ENCODE measurements around the gene COMMD6.

The COMMD6 gene

DNA sequence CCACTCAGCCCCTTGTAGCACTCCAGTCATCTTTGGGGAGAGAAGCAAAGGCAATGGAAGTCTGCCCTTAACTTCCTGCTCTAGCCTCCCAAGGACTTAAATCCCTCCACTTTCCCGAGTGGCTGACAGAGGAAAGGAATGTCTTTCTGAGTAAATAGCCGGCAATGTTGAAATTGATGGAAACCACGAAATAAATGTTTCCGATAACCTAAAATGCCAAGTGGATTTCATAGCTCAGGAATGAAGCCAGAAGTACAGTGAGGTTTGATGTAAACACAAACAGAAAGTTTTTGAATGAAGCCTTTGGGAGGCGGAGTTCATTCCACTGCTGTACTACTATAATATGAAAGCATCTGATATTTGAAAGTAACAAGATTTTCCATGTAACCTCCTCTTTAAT is 41.7 kb downstream of the COMMD6 start:
- Histone ChIP-seq H3K9me3 (ENCODE audit: insufficient read depth, low read depth, low read length) (no peaks in the 10 kb centered on the region), H3K4me1 (ENCODE audit: insufficient read depth, low read length, poor library complexity, severe bottlenecking) (no peaks in the 10 kb centered on the region), H3K79me2 (ENCODE audit: insufficient read depth, low read length) (no peaks in the 10 kb centered on the region), H3K4me3 (ENCODE audit: low read length, poor library complexity, severe bottlenecking) (no peak overlapping the region), H3K4me2 (ENCODE audit: low read depth, low read length, poor library complexity, severe bottlenecking) (no peak overlapping the region), H3K36me3 (ENCODE audit: insufficient read depth, low read length) (no peaks in the 10 kb centered on the region), H3F3A (ENCODE audit: low read depth) (no peaks in the 10 kb centered on the region), H3K9me2 (replicated peaks; ENCODE audit: low read depth, low read length) (no peaks in the 10 kb centered on the region), H4K20me1 (ENCODE audit: insufficient read depth, low read length, poor library complexity, severe bottlenecking) (no peaks in the 10 kb centered on the region), H3K9ac (ENCODE audit: low read depth, low read length, poor library complexity, severe bottlenecking) (no peak overlapping the region), H3K27me3 (ENCODE audit: insufficient read depth, low read length, poor library complexity, severe bottlenecking) (no peaks in the 10 kb centered on the region), H2AFZ (ENCODE audit: low read length) (no peak overlapping the region)
- TF ChIP-seq CTCF (conservative IDR thresholded peaks at IDR 0.05; ENCODE audit: low read length) (no peak), EZH2phosphoT487 (IDR thresholded peaks at IDR 0.05; ENCODE audit: borderline replicate concordance) (no peak)

DNA sequence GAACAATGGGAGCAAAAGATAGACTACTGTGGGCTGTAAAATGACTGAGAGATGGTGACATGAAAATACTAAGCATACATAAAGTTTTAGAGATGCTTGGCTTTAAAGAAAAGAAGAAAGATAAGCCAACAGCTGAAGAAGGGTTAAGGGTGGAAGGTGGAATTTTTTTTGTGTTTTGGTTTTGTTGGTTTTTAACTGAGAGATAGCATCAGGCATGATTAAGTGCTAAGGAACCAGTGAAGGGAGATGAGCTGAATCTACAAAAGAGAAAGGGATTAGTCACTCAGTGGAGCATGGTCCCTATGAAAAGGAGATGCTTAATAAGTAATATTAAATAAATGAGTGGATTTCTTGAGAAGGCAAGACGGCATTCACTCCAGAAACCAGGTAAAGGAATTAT is 43.1 kb downstream of the COMMD6 start:
- Histone ChIP-seq H3K4me3 (ENCODE audit: low read length, poor library complexity, severe bottlenecking) (no peak overlapping the region), H4K20me1 (ENCODE audit: insufficient read depth, low read length, poor library complexity, severe bottlenecking) (no peaks in the 10 kb centered on the region), H3K9ac (ENCODE audit: low read depth, low read length, poor library complexity, severe bottlenecking) (no peak overlapping the region), H3K4me1 (ENCODE audit: insufficient read depth, low read length, poor library complexity, severe bottlenecking) (peaks cover 9% of the 10 kb centered on the region), H3K9me2 (replicated peaks; ENCODE audit: low read depth, low read length) (no peaks in the 10 kb centered on the region), H3K4me2 (ENCODE audit: low read depth, low read length, poor library complexity, severe bottlenecking) (no peak overlapping the region), H3F3A (ENCODE audit: low read depth) (no peaks in the 10 kb centered on the region), H3K27me3 (ENCODE audit: insufficient read depth, low read length, poor library complexity, severe bottlenecking) (no peaks in the 10 kb centered on the region), H3K9me3 (ENCODE audit: insufficient read depth, low read depth, low read length) (no peaks in the 10 kb centered on the region), H3K79me2 (ENCODE audit: insufficient read depth, low read length) (no peaks in the 10 kb centered on the region), H2AFZ (ENCODE audit: low read length) (no peak overlapping the region; the same call in 1 of the 2 replicates), H3K36me3 (ENCODE audit: insufficient read depth, low read length) (no peaks in the 10 kb centered on the region)
- TF ChIP-seq CTCF (conservative IDR thresholded peaks at IDR 0.05; ENCODE audit: low read length) (no peak), EZH2phosphoT487 (IDR thresholded peaks at IDR 0.05; ENCODE audit: borderline replicate concordance) (no peak)

DNA sequence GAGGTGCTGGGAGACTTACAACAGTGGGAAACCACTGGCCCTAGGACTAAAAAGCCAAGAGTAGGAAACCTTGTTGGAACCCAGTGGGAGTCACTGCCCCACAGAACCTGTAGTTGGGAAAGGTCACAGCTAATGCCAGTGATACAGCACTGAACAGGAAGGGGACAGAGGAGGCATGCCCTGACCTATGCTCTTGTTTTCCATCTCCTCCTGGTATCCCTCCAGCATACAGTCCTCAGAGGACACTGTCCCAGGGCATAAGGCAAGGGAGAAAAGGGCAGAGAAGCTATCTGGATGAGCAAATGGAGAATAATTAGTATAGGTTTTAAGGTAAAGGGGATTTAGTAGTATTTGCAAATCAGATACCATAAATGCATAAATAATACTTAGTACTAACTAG is 44.5 kb downstream of the COMMD6 start:
- Histone ChIP-seq H3F3A (ENCODE audit: low read depth) (no peaks in the 10 kb centered on the region), H3K27me3 (ENCODE audit: insufficient read depth, low read length, poor library complexity, severe bottlenecking) (no peaks in the 10 kb centered on the region), H3K9ac (ENCODE audit: low read depth, low read length, poor library complexity, severe bottlenecking) (no peak overlapping the region), H4K20me1 (ENCODE audit: insufficient read depth, low read length, poor library complexity, severe bottlenecking) (no peaks in the 10 kb centered on the region), H3K9me3 (ENCODE audit: insufficient read depth, low read depth, low read length) (no peaks in the 10 kb centered on the region), H3K4me3 (ENCODE audit: low read length, poor library complexity, severe bottlenecking) (no peak overlapping the region), H3K4me1 (ENCODE audit: insufficient read depth, low read length, poor library complexity, severe bottlenecking) (peaks cover 12% of the 10 kb centered on the region), H3K36me3 (ENCODE audit: insufficient read depth, low read length) (no peaks in the 10 kb centered on the region), H3K9me2 (replicated peaks; ENCODE audit: low read depth, low read length) (no peaks in the 10 kb centered on the region), H2AFZ (ENCODE audit: low read length) (no peak overlapping the region), H3K4me2 (ENCODE audit: low read depth, low read length, poor library complexity, severe bottlenecking) (no peak overlapping the region), H3K79me2 (ENCODE audit: insufficient read depth, low read length) (no peaks in the 10 kb centered on the region)
- TF ChIP-seq EZH2phosphoT487 (IDR thresholded peaks at IDR 0.05; ENCODE audit: borderline replicate concordance) (no peak), CTCF (conservative IDR thresholded peaks at IDR 0.05; ENCODE audit: low read length) (no peak)

Measured in Loucy (cell line).